Calu3 (cell line): Measurements from ENCODE around the gene ADH5. TPM values are rescaled to one million over a fixed set of nuclear protein-coding genes. Genes with fewer than 3 reads are reported as not detected.

ENCODE experiments used
- BruUV-seq: library from RNA; stranded (reverse); fragments of 400-500 nt; replicated peaks from 2 replicates; lab custom pipeline; 2021; lab: Mats Ljungman, UMichigan
- CTCF ChIA-PET: fragments of 300-600 bp; sonication (Branson Sonifier 250); formaldehyde crosslinking; loops from one replicate; lab custom pipeline; 2022; ENCODE audit warnings: antibody characterized with exemption; lab: Charles Lee
- DNase-seq: peaks from one replicate; pipeline ENCODE4 v3.0.0; 2022
- H3K27ac Mint-ChIP-seq: one replicate; pipeline ENCODE4 v1.8.0; 2022; ENCODE audit warnings: mixed read lengths; ENCODE audit not compliant: unreplicated experiment
- H3K27me3 Mint-ChIP-seq: one replicate; pipeline ENCODE4 v1.8.0; 2022; ENCODE audit warnings: mixed read lengths; ENCODE audit not compliant: unreplicated experiment
- H3K36me3 Mint-ChIP-seq: one replicate; pipeline ENCODE4 v1.8.0; 2022; ENCODE audit warnings: mild to moderate bottlenecking, moderate library complexity, mixed read lengths; ENCODE audit not compliant: insufficient read depth, unreplicated experiment
- H3K4me1 Mint-ChIP-seq: one replicate; pipeline ENCODE4 v1.8.0; 2022; ENCODE audit warnings: mild to moderate bottlenecking, low read depth, mixed read lengths; ENCODE audit not compliant: unreplicated experiment
- H3K4me3 Mint-ChIP-seq: one replicate; pipeline ENCODE4 v1.8.0; 2022; ENCODE audit warnings: mild to moderate bottlenecking, low read depth, moderate library complexity, mixed read lengths; ENCODE audit not compliant: unreplicated experiment
- H3K9me3 Mint-ChIP-seq: one replicate; pipeline ENCODE4 v1.8.0; 2022; ENCODE audit warnings: low read depth, mixed read lengths; ENCODE audit not compliant: unreplicated experiment
- CTCF ChIP-seq: fragments of 200-600 bp; IDR thresholded peaks from one replicate; pipeline ENCODE4 v1.8.0; 2022; ENCODE audit warnings: antibody characterized with exemption; ENCODE audit not compliant: unreplicated experiment
- intact Hi-C: fragments of 100-400 bp; cut with micrococcal nuclease; formaldehyde crosslinking; loops from one replicate; pipeline ENCODE4 v1.10.0; 2022; ENCODE audit not compliant: unreplicated experiment
- total RNA-seq: library from RNA; stranded (reverse); gene quantifications from 2 replicates; pipeline ENCODE4 v1.2.3, GENCODE V29; 2022

The ADH5 gene
- total RNA-seq, 1 experiment from 2014 or later: 88.8 TPM

GRCh38 chr4:99131378-99131777 is 42.8 kb upstream of the ADH5 start:
- Mint-ChIP-seq H3K36me3 (no peaks in the 10 kb centered on the region), H3K27me3 (no peaks in the 10 kb centered on the region), H3K27ac (no peak overlapping the region), H3K4me1 (no peaks in the 10 kb centered on the region), H3K4me3 (no peak overlapping the region), H3K9me3 (no peaks in the 10 kb centered on the region)
- CTCF ChIA-PET: no interaction called here
- no peak for TF ChIP-seq CTCF
- BruUV-seq: no TSS peak
- intact Hi-C loops: no loop called here
- no peak for DNase-seq

GRCh38 chr4:99126376-99126775 is 37.8 kb upstream of the ADH5 start:
- Mint-ChIP-seq H3K4me1 (no peaks in the 10 kb centered on the region), H3K27ac (no peak overlapping the region), H3K9me3 (no peaks in the 10 kb centered on the region), H3K36me3 (no peaks in the 10 kb centered on the region), H3K4me3 (no peak overlapping the region), H3K27me3 (no peaks in the 10 kb centered on the region)
- no TSS peak for BruUV-seq
- CTCF ChIA-PET: no interaction called here
- DNase-seq: no peak
- intact Hi-C loops: no loop called here
- no peak for TF ChIP-seq CTCF

GRCh38 chr4:99121008-99121407 is 32.4 kb upstream of the ADH5 start:
- CTCF ChIA-PET: no interaction called here
- H3K36me3 Mint-ChIP-seq: no peaks in the 10 kb centered on the region

GRCh38 chr4:99120501-99120900 is 31.9 kb upstream of the ADH5 start:
- intact Hi-C loops: no loop called here
- Mint-ChIP-seq H3K27ac (no peak overlapping the region), H3K4me1 (no peaks in the 10 kb centered on the region), H3K36me3 (no peaks in the 10 kb centered on the region), H3K9me3 (no peaks in the 10 kb centered on the region), H3K27me3 (no peaks in the 10 kb centered on the region), H3K4me3 (no peak overlapping the region)
- DNase-seq: no peak
- no peak for TF ChIP-seq CTCF
- CTCF ChIA-PET: no interaction called here
- BruUV-seq: no TSS peak

More at GRCh38 chr4:99121008-99121407, 32.4 kb upstream of the ADH5 start:
- Mint-ChIP-seq H3K27me3 (no peaks in the 10 kb centered on the region), H3K4me3 (no peak overlapping the region), H3K27ac (no peak overlapping the region), H3K9me3 (no peaks in the 10 kb centered on the region), H3K4me1 (no peaks in the 10 kb centered on the region)
- no peak for TF ChIP-seq CTCF
- no TSS peak for BruUV-seq
- DNase-seq: no peak
- intact Hi-C loops: no loop called here
